ENCODE measurements around the gene MMP7. TPM values are rescaled to one million over a fixed set of nuclear protein-coding genes. Genes with fewer than 3 reads are reported as not detected.

Gene MMP7
- polyA plus RNA-seq, 2 of the 4 experiments (the other 2 are of a cell fraction) = 8.9 to 54.8 TPM

GRCh38 chr11:102471474-102471873, 59.1 kb downstream of the MMP7 start:
- H3K9me3 ChIP-seq = no peaks in the 10 kb centered on the region
- ATAC-seq (no peak), FAIRE-seq (no peak), DNase-seq (ENCODE audit: low read depth in 1 of 2, low spot score in 1 of 2) (no peak)
- TF ChIP-seq POLR2AphosphoS2 (conservative IDR thresholded peaks at IDR 0.05; ENCODE audit: low read length) (no peak), RAD21 (conservative IDR thresholded peaks at IDR 0.05 in 1 of 2, IDR thresholded peaks at IDR 0.05 in 1 of 2) (no peak), TFCP2L1 (CRISPR knock-in tag; IDR thresholded peaks at IDR 0.05) (no peak), ZSCAN20 (CRISPR knock-in tag; IDR thresholded peaks at IDR 0.05) (no peak), JUN (IDR thresholded peaks at IDR 0.05) (no peak), ESRRA (IDR thresholded peaks at IDR 0.05; ENCODE audit: borderline replicate concordance, low read length) (no peak), NR3C1 (IDR thresholded peaks at IDR 0.05) (no peak), ZFP36 (IDR thresholded peaks at IDR 0.05; ENCODE audit: borderline replicate concordance, partially characterized antibody) (no peak), HES2 (IDR thresholded peaks at IDR 0.05) (no peak)
- POLR2A ChIA-PET = no interaction called here
- CTCF ChIA-PET = no interaction called here
- H3K4me3 ChIP-seq = no peak overlapping the region
- H3K4me1 ChIP-seq = peaks cover 22% of the 10 kb centered on the region
- H3K27ac ChIP-seq = no peak overlapping the region
- no peak overlapping the region for H3K4me2 ChIP-seq

Other genes with a start within 250 kb of the MMP7 start
- 13.8 and 17.5 TPM in 2 replicates for gene BIRC3, start 213.3 kb downstream of the MMP7 start, polyA plus RNA-seq (2011; rRNA removed)
- 10.6 to 27.4 TPM (median 11.3 TPM) in 3 replicates for gene BIRC3, start 213.3 kb downstream of the MMP7 start, polyA plus RNA-seq (2017; fragmentation: RNase III; extraction: RNeasy Plus Mini Kit Qiagen cat#74134 plus additional on column Dnase treatment)
- gene BIRC2, start 183.5 kb downstream of the MMP7 start, polyA plus RNA-seq (2011; rRNA removed) = 60.4 and 70.9 TPM in 2 replicates
- 22.0 to 26.8 TPM (median 24.2 TPM) in 3 replicates for gene BIRC2, start 183.5 kb downstream of the MMP7 start, polyA plus RNA-seq (2017; fragmentation: RNase III; extraction: RNeasy Plus Mini Kit Qiagen cat#74134 plus additional on column Dnase treatment)
- 432 and 458 TPM in 2 replicates for gene TMEM123, start 78.0 kb downstream of the MMP7 start, polyA plus RNA-seq (2011; rRNA removed)
- gene TMEM123, start 78.0 kb downstream of the MMP7 start, polyA plus RNA-seq (2017; fragmentation: RNase III; extraction: RNeasy Plus Mini Kit Qiagen cat#74134 plus additional on column Dnase treatment) = 197 to 215 TPM (median 199 TPM) in 3 replicates
- gene MMP20, start 94.6 kb upstream of the MMP7 start, polyA plus RNA-seq (2011; rRNA removed) = not detected in 2 replicates
- not detected in 3 replicates for gene MMP20, start 94.6 kb upstream of the MMP7 start, polyA plus RNA-seq (2017; fragmentation: RNase III; extraction: RNeasy Plus Mini Kit Qiagen cat#74134 plus additional on column Dnase treatment)
- gene MMP27, start 175.0 kb upstream of the MMP7 start, polyA plus RNA-seq (2011; rRNA removed) = not detected in 2 replicates
- not detected in 3 replicates for gene MMP27, start 175.0 kb upstream of the MMP7 start, polyA plus RNA-seq (2017; fragmentation: RNase III; extraction: RNeasy Plus Mini Kit Qiagen cat#74134 plus additional on column Dnase treatment)
- gene MMP8, start 194.2 kb upstream of the MMP7 start, polyA plus RNA-seq (2011; rRNA removed) = not detected in 2 replicates
- not detected in 3 replicates for gene MMP8, start 194.2 kb upstream of the MMP7 start, polyA plus RNA-seq (2017; fragmentation: RNase III; extraction: RNeasy Plus Mini Kit Qiagen cat#74134 plus additional on column Dnase treatment)
- 1.5 and 2.0 TPM in 2 replicates for gene MMP10, start 249.9 kb upstream of the MMP7 start, polyA plus RNA-seq (2011; rRNA removed)
- gene MMP10, start 249.9 kb upstream of the MMP7 start, polyA plus RNA-seq (2017; fragmentation: RNase III; extraction: RNeasy Plus Mini Kit Qiagen cat#74134 plus additional on column Dnase treatment) = 0.13 to 0.17 TPM (median 0.13 TPM) in 3 replicates

All from A549 (cell line).